Midbrain (tissue), 1 donor: ENCODE measurements around the gene PALMD.

Experiments used
- DNase-seq: peaks from one replicate; lab custom pipeline; 2025; lab: John Stamatoyannopoulos, UW

The PALMD gene

DNA sequence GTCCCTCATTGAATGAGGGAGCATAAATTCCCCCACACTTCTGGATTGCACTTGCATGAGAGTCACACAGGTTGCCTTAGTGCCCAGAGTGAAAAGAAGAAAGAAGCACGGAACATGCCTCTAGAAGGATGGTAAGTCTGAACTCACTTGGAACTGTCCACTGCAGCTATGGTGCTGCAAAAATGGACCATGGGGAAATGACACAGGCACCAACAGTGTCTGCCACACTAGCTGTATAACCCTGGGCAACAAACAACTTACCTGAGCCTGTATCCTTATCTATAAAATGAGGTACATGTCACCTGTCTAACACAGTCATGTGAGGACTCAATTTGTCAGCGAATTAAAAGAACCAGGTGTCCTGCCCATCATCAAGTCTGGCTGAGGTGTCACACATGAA, 50.7 kb downstream of the PALMD start:
- DNase-seq = no peak

GRCh38 chr1:99697580-99697979, 51.7 kb downstream of the PALMD start:
- no peak for DNase-seq

GRCh38 chr1:99700020-99700419, 54.1 kb downstream of the PALMD start:
- DNase-seq = no peak

- DNase-seq = no peak
Measured at GRCh38 chr1:99702221-99702620, 56.3 kb downstream of the PALMD start.

DNA sequence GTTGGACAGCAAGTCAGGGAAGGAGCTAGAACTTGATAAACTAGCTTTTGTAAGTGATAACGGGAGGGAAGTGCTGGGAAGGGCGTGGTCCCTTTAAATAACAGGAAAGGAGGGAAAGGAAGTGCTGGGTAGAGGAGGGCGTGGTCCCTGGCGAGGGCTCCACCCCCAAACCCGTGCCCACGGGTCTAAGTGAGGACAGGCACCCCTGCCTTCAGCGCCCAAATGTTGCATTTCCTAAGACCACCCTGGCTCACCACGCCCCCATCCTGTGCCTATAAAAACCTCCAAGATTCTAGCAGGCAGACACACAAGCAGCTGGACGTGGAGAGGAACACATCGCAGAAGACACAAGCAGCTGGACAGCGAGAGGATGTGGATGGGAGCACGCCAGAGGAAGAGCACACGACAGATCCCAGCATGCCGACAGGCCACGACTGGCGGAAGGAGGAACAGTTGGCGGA, 58.5 kb downstream of the PALMD start:
- no peak for DNase-seq

DNA sequence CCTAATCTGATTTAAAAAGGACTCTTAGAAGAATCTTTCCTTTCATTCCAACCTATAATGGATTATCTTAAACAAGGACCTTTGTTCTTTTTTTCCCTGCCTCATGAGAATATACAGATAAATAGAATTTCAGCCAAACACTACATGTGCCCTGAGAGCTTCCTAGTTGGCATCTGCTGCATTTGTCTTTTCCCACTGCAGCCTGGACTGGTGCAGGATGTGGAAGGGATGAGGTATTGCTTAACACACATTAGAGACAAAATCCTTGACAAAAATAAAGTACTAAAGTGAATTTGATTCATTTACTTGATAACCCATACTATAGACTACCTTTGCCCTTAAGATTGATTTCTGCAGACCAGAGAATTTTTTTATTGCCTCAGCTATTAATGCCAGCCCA, 59.5 kb downstream of the PALMD start:
- DNase-seq = no peak

DNA sequence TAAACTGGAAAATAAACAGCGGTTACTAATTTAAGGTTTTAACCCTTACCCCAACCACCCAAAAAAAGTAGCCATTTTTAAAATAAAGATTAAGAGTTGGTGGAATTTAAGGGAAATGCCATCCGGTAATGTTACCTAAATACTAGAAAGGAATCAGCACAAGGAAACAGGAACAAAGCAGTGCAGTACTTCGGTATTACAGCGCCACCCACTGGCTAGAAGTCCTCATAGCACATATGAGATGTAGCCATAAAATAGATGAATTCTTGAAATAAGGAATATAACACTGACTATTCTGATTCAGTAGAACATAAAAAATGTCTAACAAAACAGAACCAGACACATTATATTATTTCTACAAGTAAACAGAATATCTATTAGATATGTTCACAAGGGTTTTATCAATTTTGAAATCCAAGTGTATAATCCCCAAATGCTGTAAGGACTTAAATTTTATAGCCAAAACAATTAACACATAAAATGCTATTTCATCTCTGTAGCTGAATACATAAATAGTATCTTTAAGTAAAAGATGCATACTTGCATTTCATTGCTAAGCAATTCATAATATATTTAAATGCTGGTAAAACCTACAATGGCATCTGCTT, 61.7 kb downstream of the PALMD start:
- DNase-seq = peak; percentile 80

- DNase-seq = no peak
Measured at GRCh38 chr1:99710994-99711393, 65.1 kb downstream of the PALMD start.

DNA sequence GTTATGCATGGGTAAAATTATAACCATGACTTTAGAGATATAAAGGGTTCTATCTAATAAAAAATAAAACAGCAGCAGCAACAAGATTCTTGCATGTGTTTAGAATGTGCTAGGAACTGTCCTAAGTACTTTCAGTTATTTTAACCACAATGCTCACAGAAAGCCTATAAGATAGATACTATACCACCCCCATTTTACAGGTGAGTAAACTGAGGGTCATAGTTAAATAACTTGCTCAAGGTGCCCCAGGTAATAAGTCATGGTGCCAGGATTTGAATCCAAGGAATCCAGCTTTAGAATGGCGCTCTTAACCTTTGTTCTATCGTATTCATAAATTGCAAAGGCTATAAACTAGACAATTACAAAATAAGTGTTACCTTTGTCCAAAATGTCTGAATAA, 67.1 kb downstream of the PALMD start:
- no peak for DNase-seq

DNA sequence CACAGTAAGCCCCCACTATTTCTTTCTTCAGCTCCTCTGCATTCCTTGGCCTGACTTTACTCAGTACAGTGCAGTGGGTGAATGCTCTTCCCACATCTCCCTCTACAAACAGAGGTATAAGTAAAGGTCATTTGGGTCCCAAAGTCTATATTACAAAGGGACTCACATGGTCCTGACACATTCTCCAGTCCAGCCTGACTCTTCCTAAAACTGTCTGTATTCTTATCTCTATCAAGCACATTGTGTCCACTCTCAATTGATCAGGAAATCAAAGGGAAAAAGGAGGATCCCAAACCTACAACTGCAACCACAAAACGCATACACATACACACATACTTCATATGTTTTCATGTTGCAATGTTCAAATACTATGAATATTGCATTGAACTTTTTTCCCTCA, 71.1 kb downstream of the PALMD start:
- DNase-seq = no peak

DNA sequence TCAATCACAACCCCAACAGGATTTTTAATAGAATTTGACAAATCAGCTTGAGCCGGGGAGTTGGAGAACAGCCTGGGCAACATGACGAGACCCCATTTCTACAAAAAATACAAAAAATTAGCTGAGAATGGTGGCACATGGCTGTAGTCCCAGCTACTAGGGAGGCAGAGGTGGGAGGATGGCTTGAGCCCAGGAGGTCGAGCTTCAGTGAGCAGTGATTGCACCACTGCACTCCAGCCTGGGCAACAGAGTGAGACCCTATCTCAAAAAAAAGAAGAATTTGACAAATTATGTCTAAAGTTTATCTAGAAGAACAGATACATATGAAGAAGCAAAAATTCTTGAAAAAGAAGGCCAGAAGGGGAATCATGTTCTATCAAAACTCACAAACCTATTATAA, 77.3 kb downstream of the PALMD start:
- no peak for DNase-seq

DNA sequence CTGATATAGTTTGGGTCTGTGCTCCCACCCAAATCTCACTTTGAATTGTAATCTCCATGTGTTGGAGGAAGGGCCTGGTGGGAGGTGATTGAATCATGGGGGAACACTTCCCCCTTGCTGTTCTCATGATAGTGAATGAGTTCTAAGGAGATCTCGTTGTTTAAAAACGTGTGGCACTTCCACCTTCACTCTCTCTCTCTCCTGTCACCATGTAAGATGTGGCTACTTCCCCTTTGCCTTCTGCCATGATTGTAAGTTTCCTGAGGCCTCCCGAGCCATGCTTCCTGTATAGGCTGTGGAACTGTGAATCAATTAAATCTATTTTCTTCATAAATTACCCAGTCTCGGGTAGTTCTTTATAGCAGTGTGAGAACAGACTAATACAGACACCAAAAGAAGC, 80.1 kb downstream of the PALMD start:
- no peak for DNase-seq

GRCh38 chr1:99726407-99726806, 80.5 kb downstream of the PALMD start:
- no peak for DNase-seq

GRCh38 chr1:99726818-99727217, 80.9 kb downstream of the PALMD start:
- no peak for DNase-seq

DNA sequence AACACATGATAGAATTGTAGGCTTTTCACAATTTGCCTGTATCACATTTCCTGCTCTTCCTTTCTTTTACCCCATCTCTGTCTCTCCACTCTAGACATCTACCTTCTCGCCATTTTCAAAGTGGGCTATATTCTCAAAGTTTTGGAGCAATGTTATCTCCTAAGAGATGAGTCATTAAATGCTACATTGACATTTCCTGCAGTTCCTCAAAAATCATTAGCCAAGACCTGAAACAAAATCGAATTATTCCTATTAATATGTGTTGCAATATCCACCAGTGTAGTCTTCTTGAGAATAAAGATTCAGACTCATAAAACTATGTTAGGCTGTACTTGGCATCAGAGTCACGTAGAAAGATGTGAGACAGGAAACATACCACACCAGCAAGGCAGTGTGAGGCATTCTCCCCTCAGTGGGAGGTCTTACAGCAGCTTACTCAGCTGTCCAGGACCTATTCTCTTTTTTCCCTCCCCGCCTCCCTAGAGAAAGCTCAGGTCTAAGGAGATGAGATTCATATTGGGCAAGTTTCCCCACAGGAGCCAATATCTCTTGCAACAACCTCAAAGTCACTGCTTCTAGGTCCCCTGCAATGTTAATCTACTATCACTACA, 81.8 kb downstream of the PALMD start:
- DNase-seq = no peak

- DNase-seq = no peak
Measured at GRCh38 chr1:99728494-99729235, 82.8 kb downstream of the PALMD start.

DNA sequence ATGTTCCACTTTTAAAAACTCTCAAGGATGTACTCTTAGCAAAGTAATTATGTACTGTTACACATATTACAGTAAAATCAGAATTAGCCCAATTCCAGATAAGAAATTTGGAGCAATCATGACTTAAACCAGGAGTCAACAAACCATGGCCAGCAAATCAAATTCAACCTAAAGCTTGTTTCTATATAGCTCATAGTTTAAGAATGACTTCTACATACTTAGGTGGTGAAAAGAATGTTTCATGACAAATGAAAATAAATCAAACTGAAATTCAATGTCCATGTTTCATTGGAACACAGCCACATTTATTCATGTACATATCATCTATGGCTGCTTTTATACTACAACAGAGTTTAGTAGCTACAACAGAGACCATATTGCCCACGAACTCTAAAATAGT, 85.5 kb downstream of the PALMD start:
- DNase-seq = no peak

DNA sequence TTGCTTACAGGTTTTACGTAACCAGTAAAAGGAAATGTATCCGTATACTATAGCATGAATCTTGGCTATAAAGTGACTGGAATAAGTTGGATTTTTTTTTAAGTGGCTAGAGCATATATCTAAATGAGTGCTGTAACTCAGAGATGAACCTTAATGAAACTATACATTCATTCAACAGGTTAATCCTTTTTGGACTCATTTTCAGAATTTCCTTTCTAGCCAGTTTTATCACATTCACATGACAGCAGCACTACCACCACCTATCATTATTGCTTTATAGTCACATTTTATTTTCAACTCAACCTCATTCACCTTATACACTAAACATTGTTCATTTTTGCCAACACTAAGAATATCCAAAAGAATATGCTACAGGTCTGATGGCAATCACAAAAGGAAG, 89.9 kb downstream of the PALMD start:
- no peak for DNase-seq

- DNase-seq = peak; percentile 52
Measured at GRCh38 chr1:99737016-99737415, 91.1 kb downstream of the PALMD start.

- no peak for DNase-seq
Measured at GRCh38 chr1:99738858-99739465, 93.0 kb downstream of the PALMD start.

DNA sequence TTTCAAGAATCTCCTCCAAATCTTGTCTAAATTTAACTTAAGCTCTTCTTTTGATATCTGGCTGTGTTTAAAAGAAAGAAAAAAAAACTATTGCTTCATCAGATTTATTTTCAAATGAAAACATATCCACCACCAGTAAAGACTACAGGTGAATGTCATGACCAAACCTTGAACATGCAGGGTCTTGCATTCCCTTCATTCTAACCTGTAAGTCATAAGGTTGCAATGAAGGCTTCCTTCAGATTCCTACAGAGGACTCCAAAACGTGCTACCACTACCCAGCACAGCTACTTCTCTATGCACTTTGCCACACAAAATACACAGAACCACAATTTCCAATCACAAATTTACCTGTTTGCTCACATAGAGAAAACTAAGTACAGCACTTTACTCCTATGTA, 94.2 kb downstream of the PALMD start:
- no peak for DNase-seq
